SIG-M5 treated with dmso at 0.1 percent for 504 hours (cell line): ENCODE measurements around the gene CDKL2.
"Not testable (repeated sequence)": the region's sequence is repeated elsewhere in the genome, so short reads cannot be mapped to it uniquely, and the experiment has no call there.

ENCODE experiments used
- DNase-seq: peaks from one replicate; lab custom pipeline; 2025; ENCODE audit not compliant: unreplicated experiment; lab: John Stamatoyannopoulos, UW

CDKL2 gene

DNA sequence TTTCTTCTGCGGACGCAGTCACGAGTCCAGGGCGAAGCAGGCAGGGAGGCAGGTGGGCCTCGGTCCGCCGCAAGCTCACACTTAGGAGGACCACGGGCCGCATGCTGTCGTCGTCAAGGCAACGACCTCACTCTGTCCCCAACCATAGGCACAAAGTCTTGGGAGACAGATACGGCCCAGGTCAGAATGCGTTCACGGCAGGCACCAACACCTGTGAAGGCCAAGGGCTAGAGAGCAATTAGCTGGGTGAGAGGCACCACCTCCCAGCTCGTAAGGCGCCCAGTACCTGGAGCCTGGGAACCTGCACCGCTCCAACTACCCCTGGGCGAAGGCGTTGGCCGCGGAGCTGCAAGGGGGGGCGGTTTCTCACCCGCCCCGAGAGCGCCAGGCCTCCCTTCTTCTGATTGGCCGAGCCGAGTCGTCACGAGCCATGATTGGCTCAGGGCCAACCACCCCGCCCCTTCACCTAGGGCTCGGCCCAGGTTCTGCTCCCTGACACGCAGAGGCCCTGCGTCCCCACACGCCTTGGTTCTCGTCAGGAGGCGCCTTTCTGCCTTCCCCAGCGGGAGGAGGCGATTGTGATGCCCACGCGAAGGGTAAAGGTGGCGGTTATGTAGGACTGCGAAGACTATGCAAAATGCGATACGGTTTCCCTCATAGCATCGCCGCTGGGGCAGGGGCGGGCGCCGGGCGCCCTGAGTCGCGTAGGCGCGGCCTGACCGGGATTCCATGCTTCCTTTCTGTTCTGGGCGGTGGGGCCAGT, at the start of gene CDKL2:
CDKL2 (minus strand) TSS at position 355 of the 763 bp plus-strand sequence. CDS start 4,540 bp downstream, outside the sequence.
- no peak for DNase-seq

DNA sequence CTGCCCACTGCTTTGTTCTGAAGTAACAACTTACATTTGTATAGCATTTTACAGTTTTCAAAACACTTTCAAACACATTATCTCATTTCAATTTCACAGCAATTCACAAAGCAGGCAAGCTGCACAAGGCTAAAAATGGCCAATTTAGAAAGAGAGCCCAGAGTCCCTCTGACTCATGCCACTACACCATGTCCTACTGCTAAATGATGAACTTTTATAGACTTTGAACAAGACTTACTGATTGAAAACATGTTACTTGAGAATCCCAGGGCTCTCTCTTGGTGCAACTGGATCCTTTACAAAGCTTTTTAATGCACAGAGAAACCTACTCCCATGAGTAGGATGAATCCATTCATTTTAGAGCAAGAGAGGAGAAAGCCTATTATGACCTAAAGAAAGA, 48.6 kb upstream of the CDKL2 start:
- no peak for DNase-seq

DNA sequence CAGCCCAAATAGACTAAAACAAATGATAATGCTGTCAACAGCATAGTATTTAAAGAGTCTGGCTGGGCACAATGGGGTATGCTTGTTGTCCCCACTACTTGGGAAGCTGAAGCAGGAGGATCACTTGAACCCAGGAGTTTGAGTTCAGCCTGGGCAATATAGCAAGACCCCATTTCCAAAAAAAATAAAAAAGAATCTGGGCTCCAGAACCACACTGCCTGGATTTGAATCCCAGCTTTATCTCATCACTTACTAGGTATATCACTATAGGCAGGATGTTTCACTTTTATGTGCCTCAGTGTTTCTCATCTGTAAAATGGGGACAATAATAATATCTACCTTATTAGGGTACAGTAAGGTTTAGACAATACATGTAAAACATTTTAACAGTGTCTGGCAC, 48.1 kb upstream of the CDKL2 start:
- DNase-seq = no peak

GRCh38 chr4:75675004-75675531, 44.7 kb upstream of the CDKL2 start:
- no peak for DNase-seq

- DNase-seq = no peak
Measured at GRCh38 chr4:75673959-75674328, 43.6 kb upstream of the CDKL2 start.

GRCh38 chr4:75673027-75673958, 43.0 kb upstream of the CDKL2 start, which contains the start of gene G3BP2:
Gene G3BP2 (minus strand): TSS chr4:75673411. CDS start chr4:75662025, 11,386 bp downstream.
- DNase-seq = peak; percentile 97

DNA sequence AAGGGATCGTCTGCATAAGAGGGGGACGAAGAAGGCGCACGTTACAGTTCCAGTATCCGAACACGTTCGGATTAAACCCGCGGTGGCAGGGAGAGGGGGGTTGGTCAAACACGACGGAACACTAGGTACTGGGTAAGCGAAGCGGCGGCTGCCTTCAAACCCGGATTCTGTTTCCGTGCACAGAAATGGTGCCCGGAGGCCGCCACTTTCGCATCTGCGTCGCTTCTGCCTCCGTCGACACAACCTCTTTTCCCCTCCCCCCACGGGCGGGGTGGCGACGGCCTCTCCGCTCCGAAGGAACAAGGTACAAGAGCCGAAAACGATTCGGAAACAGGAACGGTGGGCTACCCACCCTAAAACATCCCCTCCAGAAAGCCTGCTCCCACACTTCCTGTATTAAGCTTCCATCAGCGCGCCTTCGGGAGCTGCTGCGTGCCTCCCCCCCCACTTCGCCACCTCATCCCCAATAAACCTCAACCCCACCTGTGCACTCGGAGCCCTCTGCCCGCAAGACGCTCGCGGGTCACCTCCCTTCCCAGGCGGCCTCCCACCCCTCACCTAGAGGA, 42.2 kb upstream of the CDKL2 start:
- DNase-seq = peak; percentile 50

DNA sequence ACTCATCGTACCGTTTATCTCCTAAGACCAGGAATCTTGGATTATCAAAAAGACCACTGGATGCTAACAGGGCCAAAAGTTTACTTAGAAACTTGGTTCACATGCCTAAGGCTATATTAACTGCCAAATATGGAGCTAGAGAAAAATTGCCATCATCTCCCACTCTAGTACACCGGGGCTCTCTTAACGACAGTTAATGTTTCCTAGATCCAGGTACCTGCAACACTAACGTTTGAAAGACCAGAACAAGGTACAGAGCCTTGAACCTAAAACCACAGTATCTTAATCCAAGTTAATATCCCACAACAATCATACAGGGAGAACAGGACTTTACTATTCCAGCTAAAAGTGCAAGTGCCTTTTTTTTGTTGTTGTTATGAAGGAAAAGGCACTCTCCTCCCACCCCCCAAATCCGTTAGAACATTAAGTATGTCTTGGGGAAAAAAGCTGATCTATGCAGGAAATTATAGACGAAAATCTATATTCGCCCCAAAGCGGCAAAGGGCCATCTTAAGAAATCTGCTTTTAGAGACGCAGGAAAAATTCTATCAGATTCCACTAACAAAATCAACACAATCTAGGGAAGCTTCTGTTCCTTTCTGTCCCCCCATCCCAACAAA, 41.6 kb upstream of the CDKL2 start:
- DNase-seq = no peak

DNA sequence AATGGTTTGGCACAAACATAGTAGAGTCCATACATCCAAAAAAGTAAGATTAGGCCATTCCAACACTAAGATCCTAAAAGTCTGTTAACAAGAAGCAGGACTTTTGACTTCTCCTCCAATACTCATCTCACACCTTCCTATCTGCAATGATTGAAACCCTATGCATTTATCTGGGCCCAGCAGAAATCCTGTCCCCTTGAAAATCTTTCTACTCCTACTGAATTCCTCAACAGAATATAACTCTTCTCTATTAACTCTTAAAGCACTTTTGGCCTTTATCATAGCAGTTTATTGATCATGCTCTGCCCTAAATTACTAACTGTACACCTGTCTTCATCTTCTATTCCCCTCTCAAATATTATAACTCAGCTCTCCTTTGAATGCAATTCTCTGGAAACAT, 38.3 kb upstream of the CDKL2 start:
- no peak for DNase-seq

GRCh38 chr4:75667636-75668035, 37.3 kb upstream of the CDKL2 start:
- DNase-seq = not testable (repeated sequence)

DNA sequence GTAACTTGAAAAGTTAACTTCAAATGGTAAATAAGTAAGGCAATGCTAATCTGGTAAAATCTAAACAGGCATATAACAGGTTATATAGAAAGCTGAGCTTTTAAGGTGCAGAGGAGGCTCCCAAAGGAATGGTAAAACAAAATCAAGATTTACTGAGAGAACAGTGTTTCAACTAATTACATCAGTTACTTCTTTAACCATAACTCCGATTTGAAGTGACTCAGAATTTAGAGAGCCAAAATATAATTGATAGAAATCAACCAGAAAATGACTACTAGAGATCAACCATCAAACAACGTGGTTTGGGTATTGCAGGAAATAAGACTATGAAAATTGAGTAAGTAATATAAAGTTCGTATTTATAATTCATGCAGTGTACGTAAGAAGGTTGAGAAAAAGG, 36.0 kb upstream of the CDKL2 start:
- DNase-seq = no peak

DNA sequence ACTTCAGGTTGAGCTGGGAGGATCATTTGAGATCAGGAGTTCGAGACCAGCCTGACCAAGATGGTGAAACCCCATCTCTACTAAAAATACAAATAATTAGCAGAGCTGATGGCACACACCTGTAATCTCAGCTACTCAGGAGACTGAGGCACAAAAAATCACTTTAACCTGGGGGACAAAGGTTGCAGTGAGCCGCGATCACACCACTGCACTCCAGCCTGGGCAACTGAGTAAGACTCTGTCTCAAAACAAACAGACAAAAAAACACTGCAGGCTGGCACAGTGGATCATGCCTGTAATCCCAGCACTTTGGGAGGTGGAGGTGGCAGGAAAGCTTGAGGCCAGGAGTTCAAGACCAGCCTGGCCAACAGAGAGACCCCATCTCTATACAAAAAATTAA, 34.3 kb upstream of the CDKL2 start:
- DNase-seq = not testable (repeated sequence)

DNA sequence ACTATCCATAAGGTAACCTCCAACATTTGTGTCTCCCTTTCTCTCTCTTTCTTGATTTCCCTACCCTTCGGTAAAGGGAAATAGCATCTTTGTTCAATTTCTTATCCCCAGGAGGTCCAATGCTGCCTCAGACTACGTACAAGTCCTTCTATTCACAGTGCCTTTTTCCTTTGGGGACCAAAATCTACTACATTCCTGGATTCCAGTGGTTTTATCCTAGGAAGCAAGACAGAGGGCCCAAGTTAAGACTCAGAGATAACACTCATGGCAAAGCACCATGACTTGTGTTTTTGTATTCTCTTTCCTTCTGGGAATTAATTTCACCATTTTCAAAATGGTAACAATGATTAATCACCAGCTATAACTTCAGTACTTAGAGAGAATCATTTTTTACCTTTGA, 32.3 kb upstream of the CDKL2 start:
- DNase-seq = no peak

DNA sequence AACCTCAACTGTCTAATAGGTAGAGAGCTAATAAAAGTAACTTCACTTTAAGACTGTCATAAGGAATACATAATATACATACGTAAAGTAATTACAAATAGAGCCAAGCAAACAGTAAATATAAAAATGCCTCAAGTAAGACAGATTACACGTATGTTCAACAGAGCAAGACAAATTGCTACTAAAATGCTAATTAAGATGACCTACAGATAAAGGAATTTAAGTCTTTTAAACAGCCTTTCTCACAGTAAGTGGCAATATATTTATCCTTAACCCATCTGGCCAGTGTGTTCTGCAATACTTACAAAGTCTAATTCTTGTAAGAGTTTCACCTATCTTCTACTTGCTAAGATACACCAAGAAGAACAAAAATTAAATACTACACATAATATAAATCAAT, 30.2 kb upstream of the CDKL2 start:
- DNase-seq = no peak

GRCh38 chr4:75659512-75660031, 29.2 kb upstream of the CDKL2 start:
- no peak for DNase-seq

DNA sequence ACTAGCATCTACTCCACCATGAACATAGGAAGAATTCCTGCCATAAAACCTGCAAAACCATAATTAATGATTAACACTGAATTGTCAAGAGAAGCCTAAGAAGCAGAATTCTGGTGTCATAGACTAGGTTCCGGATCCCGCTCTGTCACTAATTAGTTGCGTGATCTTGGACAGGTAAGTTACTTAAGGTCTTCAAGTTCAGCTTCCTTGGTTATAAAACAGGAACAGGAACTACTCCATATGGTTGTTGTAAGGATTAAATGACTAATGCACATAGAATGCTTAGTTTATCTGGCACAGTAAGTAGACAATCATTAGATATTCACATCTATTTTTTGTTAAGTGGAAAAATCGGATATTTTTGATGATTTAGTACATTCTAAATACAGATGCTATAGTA, 28.5 kb upstream of the CDKL2 start:
- DNase-seq = no peak

GRCh38 chr4:75655562-75655961, 25.2 kb upstream of the CDKL2 start:
- DNase-seq = no peak

DNA sequence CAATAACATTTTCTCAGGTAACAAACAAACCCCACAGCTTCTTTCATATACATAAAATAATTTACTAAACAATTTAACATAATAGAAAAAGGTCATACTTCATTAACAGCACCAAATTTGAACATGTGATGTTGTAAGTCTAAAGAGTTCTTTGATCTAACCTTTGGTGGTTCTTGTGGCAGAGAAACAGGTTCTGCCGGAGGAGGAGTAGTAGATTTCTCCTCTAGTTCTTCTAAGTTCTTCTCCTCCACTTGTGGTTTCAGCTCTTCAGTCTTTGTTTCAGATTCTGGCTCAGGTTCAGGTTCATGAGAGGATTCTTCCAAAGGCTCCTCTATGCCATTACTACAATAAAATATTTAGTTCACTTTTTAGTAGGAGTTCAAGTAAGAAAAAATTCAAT, 24.6 kb upstream of the CDKL2 start:
- DNase-seq = no peak

DNA sequence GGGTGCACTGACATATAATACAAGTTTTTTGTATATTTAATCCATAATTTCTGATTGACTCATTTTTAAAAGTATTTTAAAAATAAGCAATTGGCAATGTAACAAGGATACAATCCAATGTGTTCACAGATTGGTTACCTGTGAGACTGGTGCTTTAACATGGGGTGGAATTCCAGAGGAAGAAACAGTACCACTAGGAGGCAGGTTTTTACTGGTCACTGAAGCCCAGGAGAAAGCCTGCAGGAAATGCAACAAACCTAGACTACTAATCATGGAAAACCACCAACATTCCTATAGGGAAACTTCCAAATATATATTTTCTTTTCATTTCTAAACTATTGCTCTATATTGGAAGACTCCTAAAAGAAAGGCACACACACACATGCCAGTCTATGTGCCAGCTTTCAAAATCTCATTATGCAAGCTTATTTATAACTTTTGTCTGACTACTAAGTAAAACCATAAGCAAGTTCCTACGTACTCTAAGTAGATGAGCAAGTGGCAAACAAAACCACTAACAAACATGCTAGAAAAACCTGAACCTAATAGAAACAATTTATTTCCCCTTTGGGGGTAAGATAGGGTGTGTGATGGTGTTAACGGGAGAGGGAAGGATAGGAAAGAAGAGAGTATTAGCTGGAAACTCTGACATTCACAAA, 23.6 kb upstream of the CDKL2 start:
- DNase-seq = no peak

GRCh38 chr4:75644095-75644494, 13.8 kb upstream of the CDKL2 start:
- peak; percentile 20 for DNase-seq
